ENCODE data around the gene SIAH2.

GRCh38 chr3:150710097-150710496 is 52.9 kb downstream of the SIAH2 start:
- TF ChIP-seq EZH2phosphoT487 (IDR thresholded peaks at IDR 0.05; ENCODE audit: low read length) (no peak), EZH2 (optimal IDR thresholded peaks at IDR 0.05; ENCODE audit: low read depth, low read length) (no peak)
- TF ChIP-seq, protein P1, sequence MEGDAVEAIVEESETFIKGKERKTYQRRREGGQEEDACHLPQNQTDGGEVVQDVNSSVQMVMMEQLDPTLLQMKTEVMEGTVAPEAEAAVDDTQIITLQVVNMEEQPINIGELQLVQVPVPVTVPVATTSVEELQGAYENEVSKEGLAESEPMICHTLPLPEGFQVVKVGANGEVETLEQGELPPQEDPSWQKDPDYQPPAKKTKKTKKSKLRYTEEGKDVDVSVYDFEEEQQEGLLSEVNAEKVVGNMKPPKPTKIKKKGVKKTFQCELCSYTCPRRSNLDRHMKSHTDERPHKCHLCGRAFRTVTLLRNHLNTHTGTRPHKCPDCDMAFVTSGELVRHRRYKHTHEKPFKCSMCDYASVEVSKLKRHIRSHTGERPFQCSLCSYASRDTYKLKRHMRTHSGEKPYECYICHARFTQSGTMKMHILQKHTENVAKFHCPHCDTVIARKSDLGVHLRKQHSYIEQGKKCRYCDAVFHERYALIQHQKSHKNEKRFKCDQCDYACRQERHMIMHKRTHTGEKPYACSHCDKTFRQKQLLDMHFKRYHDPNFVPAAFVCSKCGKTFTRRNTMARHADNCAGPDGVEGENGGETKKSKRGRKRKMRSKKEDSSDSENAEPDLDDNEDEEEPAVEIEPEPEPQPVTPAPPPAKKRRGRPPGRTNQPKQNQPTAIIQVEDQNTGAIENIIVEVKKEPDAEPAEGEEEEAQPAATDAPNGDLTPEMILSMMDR (IDR thresholded peaks at IDR 0.05; ENCODE audit: low read length): no peak

Measured in MM.1S (cell line).